HG03039 (cell line): ENCODE measurements around the gene SLC9A9.

ENCODE experiments used
- ATAC-seq: cut with Tn5 transposase; IDR thresholded peaks from one replicate; pipeline ENCODE4 v1.9.1; 2021; ENCODE audit warnings: mild to moderate bottlenecking, moderate library complexity; ENCODE audit not compliant: unreplicated experiment

SLC9A9 gene

GRCh38 chr3:143236226-143236964 lies 611.9 kb downstream of the SLC9A9 start:
- no peak for ATAC-seq

DNA sequence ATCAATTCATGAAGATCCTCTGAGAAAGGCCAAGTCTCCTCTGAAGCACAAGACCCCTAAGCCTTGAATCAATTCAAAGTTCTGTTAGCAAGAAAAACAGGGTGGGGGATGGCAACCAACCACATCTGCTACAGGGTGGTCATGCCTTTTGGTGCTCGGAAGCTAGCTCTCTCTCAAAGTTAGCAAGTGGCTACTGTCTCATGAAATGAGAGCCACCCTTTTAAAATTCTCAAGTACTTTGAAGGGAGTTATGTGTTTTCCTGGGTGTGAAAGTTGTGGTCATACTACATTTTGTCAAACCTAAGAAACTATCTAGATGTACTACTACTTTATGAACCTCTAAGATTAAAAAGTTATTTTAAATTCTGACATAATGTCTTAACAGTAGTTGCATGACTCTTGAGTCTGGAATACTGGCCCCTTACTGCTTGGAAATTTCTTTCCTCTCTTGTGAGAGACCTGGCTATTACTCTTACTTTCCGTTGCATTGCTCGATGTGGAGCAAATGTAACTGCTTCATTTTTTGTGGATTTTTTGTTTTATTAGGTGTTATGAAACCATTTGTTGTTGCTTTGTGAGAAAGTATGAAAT lies 612.6 kb downstream of the SLC9A9 start:
- no peak for ATAC-seq

GRCh38 chr3:143234526-143234925 lies 613.7 kb downstream of the SLC9A9 start:
- no peak for ATAC-seq

DNA sequence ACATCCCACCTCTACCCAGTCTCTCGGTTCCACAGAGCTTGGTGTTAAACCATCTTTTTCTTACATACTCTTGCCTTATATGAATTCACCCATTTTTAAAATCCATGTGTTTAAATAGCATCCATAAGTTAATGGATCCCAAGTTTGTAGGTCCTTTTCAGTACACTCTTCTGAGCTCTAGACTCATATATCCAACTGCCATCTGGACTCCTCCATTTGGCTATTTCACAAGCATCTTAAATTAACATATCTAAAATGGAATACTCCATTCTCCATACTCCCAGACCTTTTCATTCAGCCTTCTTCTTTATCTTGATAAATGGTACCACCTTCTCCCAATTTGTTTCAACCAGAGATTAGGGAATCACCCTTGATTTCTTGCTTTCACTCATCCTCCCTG lies 615.3 kb downstream of the SLC9A9 start:
- ATAC-seq, result no peak

DNA sequence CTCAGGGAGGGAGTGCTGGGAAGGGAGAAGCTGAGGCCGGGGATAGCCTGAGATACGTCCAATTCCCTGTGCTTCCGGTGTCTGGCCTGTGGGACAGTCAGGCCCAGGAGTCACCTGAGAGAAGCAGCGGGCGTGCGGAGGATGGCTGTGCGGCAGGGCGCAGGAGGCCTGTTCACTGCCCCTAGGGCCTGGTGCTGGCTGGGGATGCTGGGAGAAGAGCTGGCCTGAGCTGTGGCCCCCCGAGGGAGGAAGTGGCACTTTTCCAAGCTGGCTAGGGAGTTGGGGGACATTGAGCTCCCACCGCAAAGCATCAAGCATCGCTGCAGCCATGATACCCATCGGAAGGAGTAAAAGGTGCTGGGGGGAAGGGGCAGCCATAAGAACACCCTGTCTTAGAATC lies 619.9 kb downstream of the SLC9A9 start:
- no peak for ATAC-seq

DNA sequence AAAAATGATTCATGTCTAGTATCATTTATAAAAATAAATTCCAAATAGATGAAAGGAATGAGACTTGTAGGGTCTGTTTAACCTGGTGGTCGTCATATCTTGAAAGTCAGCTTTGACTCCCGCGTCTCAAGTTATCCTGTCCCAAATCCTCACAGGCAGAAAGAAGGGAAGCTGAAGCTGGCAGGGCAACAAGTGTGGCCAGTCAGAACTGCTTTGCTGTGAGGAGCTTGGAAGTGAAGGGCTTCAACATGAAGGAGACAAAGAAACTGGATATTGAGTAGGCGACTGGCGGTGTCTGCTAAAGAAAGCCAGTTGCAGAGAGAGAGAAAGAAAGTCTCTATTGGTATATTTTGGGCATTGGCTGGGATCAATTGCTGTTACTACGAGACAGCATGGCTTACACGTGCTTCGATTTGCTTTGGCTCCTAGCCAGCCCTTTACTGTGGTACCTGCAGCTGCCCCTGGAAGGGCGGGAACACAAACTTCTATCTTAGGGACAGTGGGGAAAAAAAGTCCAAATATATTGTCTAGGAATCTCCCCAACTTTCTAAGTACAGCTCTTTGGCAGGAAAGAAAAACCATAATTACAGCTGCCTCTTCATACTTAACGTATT lies 621.5 kb downstream of the SLC9A9 start:
- ATAC-seq, result no peak

GRCh38 chr3:143224716-143225115 lies 623.6 kb downstream of the SLC9A9 start:
- ATAC-seq, result no peak

DNA sequence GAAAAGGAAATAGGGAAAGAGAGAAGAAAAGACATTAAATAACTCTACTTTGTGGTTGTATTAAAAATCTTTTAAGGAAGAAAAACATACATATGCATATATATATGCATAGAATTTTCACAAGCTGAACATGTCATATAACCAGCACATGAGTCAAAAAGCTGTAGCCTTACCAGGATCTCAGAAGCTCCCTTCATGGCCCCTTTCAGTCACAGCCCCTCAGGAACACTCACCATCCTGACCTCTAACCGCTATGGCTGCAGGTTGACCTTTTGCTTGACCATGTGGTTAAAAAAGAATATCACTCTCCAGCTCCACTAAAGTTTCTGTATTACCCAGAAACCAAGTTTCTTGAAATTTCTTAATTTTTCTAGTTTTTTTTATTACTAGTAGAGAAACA lies 625.3 kb downstream of the SLC9A9 start:
- no peak for ATAC-seq

GRCh38 chr3:143222505-143222904 lies 625.8 kb downstream of the SLC9A9 start:
- no peak for ATAC-seq

GRCh38 chr3:143221446-143221845 lies 626.8 kb downstream of the SLC9A9 start:
- ATAC-seq, result no peak

- peak; percentile 50 for ATAC-seq
These were observed 627.5 kb downstream of the SLC9A9 start for GRCh38 chr3:143220741-143221140.

DNA sequence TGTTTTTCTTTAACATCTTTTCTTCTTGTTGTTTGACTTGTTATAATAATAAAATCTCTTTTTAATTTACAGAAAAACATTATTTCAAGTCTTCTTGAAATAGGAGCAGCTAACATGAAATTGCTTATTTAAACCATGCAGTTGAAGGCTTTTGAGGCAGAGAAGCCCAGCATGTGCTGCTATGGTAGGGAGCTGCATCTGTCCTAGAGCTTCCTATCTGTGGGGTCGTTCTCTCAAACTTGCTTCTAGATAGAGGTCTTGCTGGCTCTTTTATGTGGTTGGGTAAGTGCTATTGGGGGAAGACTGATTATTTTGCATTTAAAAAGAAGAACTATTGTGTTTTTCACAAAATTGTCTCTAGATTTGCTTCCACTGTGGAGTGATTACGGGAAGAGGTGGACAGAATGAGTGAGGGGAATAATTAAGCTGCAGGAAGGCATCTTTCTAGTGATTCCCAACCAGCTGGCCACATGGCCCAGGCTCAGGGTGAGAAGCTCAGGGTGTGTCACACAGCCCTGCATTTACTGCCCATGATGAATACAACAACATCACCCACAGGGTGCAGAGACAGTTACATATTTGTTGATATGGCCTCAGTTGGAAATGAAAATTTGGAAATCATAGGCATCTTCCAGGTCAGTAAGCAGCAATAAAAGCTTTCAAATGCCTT lies 630.0 kb downstream of the SLC9A9 start:
- ATAC-seq, result no peak

DNA sequence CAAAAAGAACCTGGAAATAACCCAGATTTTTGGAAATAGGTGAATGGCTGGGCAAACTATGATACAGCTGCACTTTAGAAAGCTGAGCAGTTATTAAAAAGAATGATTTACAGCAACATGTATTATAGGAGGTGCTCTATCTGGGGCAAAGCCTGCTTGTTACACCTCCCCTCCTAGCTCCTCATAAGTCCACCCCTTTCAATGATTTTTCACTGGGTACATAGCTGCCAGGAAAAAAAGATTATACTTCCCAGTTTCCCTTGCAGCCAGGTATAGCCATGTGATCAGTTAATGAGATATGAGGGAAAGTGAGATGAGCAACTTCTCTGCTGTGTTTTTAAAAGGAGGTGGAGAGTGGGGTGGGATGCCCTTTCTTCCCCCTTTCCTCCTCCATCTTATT lies 631.0 kb downstream of the SLC9A9 start:
- ATAC-seq, result no peak

GRCh38 chr3:143216709-143217182 lies 631.5 kb downstream of the SLC9A9 start:
- no peak for ATAC-seq
